ENCODE measurements around the gene PHC2. TPM values are rescaled to one million over a fixed set of nuclear protein-coding genes. Genes with fewer than 3 reads are reported as not detected.

Gene PHC2
- total and polyA plus RNA-seq, 9 of the 15 experiments (the other 6 are each of a cell fraction or from before 2014, with no cell fraction given) = 3.1 to 67.6 (median 34.6) TPM

- DNase-seq (ENCODE audit: extremely low read depth in 1 of 4, low spot score in 3 of 4) (no peak), ATAC-seq (no peak), FAIRE-seq (no peak)
- CTCF ChIA-PET (ENCODE audit: low intra/inter-chr PET ratio) = no interaction called here
- no peak overlapping the region for H3K27ac ChIP-seq (ENCODE audit: extremely low read depth, low read depth, low read length)
- H3K27me3 ChIP-seq (ENCODE audit: control insufficient read depth in 2 of 2, insufficient read depth in 2 of 2, low read length in 2 of 2) = peaks cover 4 to 30% of the 10 kb centered on the region in 2 experiments; a peak in 3 of 5 replicates
- H3K79me2 ChIP-seq (ENCODE audit: control insufficient read depth, insufficient read depth, low read length) = peaks cover 2% of the 10 kb centered on the region; the same call in 1 of the 3 replicates
- no TSS peak for BruUV-seq (replicated peaks)
- no peaks in the 10 kb centered on the region for H3K9me3 ChIP-seq (replicated peaks; ENCODE audit: control insufficient read depth, insufficient read depth, low read depth, low read length)
- POLR2A ChIA-PET = no interaction called here
- no peaks in the 10 kb centered on the region for H4K20me1 ChIP-seq (replicated peaks; ENCODE audit: control insufficient read depth, insufficient read depth, low read length)
- no peak overlapping the region; a peak in 1 of 4 replicates for H3K9ac ChIP-seq (ENCODE audit: insufficient read depth in 1 of 2, low read depth in 2 of 2, low read length in 2 of 2)
- 10% methylated on average over 4 of the region's 4 CpGs for WGBS (ENCODE audit: insufficient coverage, low coverage, missing lambda C conversion rate)
- peaks cover 3 to 5% of the 10 kb centered on the region in 2 experiments; a peak in 3 of 5 replicates for H3K4me1 ChIP-seq (replicated peaks in 1 of 2; ENCODE audit: control insufficient read depth in 2 of 2, insufficient read depth in 2 of 2, low read length in 2 of 2)
- H2AFZ ChIP-seq (ENCODE audit: low read depth, low read length) = no peak overlapping the region
- TF ChIP-seq CHD2 (IDR thresholded peaks at IDR 0.05; ENCODE audit: low read depth, low read length) (no peak), ZNF764 (CRISPR knock-in tag; IDR thresholded peaks at IDR 0.05; ENCODE audit: low read depth) (no peak), HLTF (IDR thresholded peaks at IDR 0.05) (no peak), NFE2 (IDR thresholded peaks at IDR 0.05; ENCODE audit: low read depth) (no peak), RREB1 (CRISPR knock-in tag; IDR thresholded peaks at IDR 0.05) (no peak), DDX20 (tag; IDR thresholded peaks at IDR 0.05; ENCODE audit: low read depth) (no peak), RBFOX2 (IDR thresholded peaks at IDR 0.05; ENCODE audit: low read depth, low read length) (no peak), LARP7 (IDR thresholded peaks at IDR 0.05) (no peak), RERE (CRISPR knock-in tag; IDR thresholded peaks at IDR 0.05; ENCODE audit: borderline replicate concordance) (no peak), RUNX1 (IDR thresholded peaks at IDR 0.05; ENCODE audit: low read depth) (no peak), TAF7 (tag; IDR thresholded peaks at IDR 0.05) (no peak)
- H3K36me3 ChIP-seq (ENCODE audit: control insufficient read depth, insufficient read depth, low read length) = no peaks in the 10 kb centered on the region
- H3K9me1 ChIP-seq (ENCODE audit: control insufficient read depth, insufficient read depth, low read length) = no peaks in the 10 kb centered on the region
- intact Hi-C loops (cut with micrococcal nuclease) (loop anchor here (5.0 kb wide), 1 partner anchor 251 kb away; no protein-coding TSS in a partner anchor), in situ Hi-C loops (cut with MboI) (no loop called here)
- H3K4me3 ChIP-seq = no peak overlapping the region
- no peak overlapping the region for H3K4me2 ChIP-seq (ENCODE audit: insufficient read depth, low read length)
Observed at GRCh38 chr1:33468011-33468410, 37.1 kb upstream of the PHC2 start.

All from K562 (cell line).